GM12878 (cell line): Measurements from ENCODE around the gene LLPH. TPM values are rescaled to one million over a fixed set of nuclear protein-coding genes. Genes with fewer than 3 reads are reported as not detected.

ENCODE experiments used
- ATAC-seq: fragments of 200-7000 bp; cut with Tn5 transposase; 3 replicates; pipeline ENCODE4 v1.9.1; 2020; ENCODE audit warnings: mild to moderate bottlenecking, moderate library complexity
- BruUV-seq: library from RNA; stranded (reverse); fragments of 400-500 nt; replicated peaks from 2 replicates; lab custom pipeline; 2021; lab: Mats Ljungman, UMichigan
- CTCF ChIA-PET: fragments of 300-600 bp; sonication (Branson Sonifier 250); formaldehyde crosslinking; extraction: SDS; loops from one replicate; lab custom pipeline; 2021; ENCODE audit warnings: inconsistent platforms; lab: Yijun Ruan, JAX
- POLR2A ChIA-PET: fragments of 350-600 bp; formaldehyde crosslinking; extraction: SDS; loops from one replicate; lab custom pipeline; 2021; ENCODE audit warnings: inconsistent platforms; lab: Charles Lee
- RAD21 ChIA-PET: fragments of 300-600 bp; sonication (Branson Sonifier 250); formaldehyde crosslinking; loops from one replicate; lab custom pipeline; 2023; ENCODE audit warnings: antibody characterized with exemption; ENCODE audit not compliant: unreplicated experiment; lab: Charles Lee
- SMC1A ChIA-PET: fragments of 300-600 bp; sonication (Branson Sonifier 250); formaldehyde crosslinking; loops from one replicate; lab custom pipeline; 2023; ENCODE audit not compliant: unreplicated experiment, uncharacterized antibody; lab: Charles Lee
- DNase-seq: peaks from one replicate; pipeline ENCODE4 v3.0.0-alpha.2; 2011; ENCODE audit warnings: low read depth, low spot score
- FAIRE-seq: peaks from 3 replicates; lab custom pipeline; 2011; peaks lifted over from hg19 to GRCh38; lab: Jason Lieb, UNC
- H2AFZ ChIP-seq: 2 replicates; pipeline ENCODE4 v1.6.0; 2011; ENCODE audit warnings: low read depth, low read length, control low read depth; ENCODE audit not compliant: control insufficient read depth
- H3K27ac ChIP-seq: 2 replicates; pipeline ENCODE4 v1.5.1; 2011; ENCODE audit warnings: control low read depth; ENCODE audit not compliant: control insufficient read depth, insufficient read depth
- H3K27me3 ChIP-seq, 2 experiments: replicated peaks in 1 of 2; 2 replicates each; pipeline versions ENCODE4 v1.6.0 to v1.6.1; 2011; ENCODE audit warnings: low read length in 1 of 2; ENCODE audit not compliant: control insufficient read depth in 2 of 2, insufficient read depth in 2 of 2
- H3K36me3 ChIP-seq, 2 experiments: 2 replicates each; pipeline ENCODE4 v1.5.1; 2011; ENCODE audit warnings: low read length in 1 of 2; ENCODE audit not compliant: control insufficient read depth in 2 of 2, insufficient read depth in 2 of 2
- H3K4me1 ChIP-seq: 2 replicates; pipeline ENCODE4 v1.6.1; 2011; ENCODE audit warnings: mild to moderate bottlenecking, low read length, moderate library complexity, mixed read lengths; ENCODE audit not compliant: control insufficient read depth, insufficient read depth
- H3K4me2 ChIP-seq: 2 replicates; pipeline ENCODE4 v1.6.0; 2011; ENCODE audit warnings: control low read depth; ENCODE audit not compliant: control insufficient read depth, insufficient read depth
- H3K4me3 ChIP-seq: fragments of 200-600 bp; sonication (generic); 2 replicates; pipeline ENCODE4 v1.5.1; 2016
- H3K79me2 ChIP-seq: 2 replicates; pipeline ENCODE4 v1.6.0; 2011; ENCODE audit warnings: low read length; ENCODE audit not compliant: control insufficient read depth, insufficient read depth
- H3K9ac ChIP-seq: 2 replicates; pipeline ENCODE4 v1.8.0; 2011; ENCODE audit warnings: low read length, control low read depth, mixed read lengths; ENCODE audit not compliant: control insufficient read depth, insufficient read depth
- H3K9me3 ChIP-seq: replicated peaks from 3 replicates; pipeline ENCODE4 v1.5.1; 2011; ENCODE audit warnings: mild to moderate bottlenecking, low read length; ENCODE audit not compliant: control insufficient read depth, insufficient read depth
- H4K20me1 ChIP-seq: 2 replicates; pipeline ENCODE4 v1.6.0; 2011; ENCODE audit not compliant: control insufficient read depth, insufficient read depth
- ATF3 ChIP-seq: IDR thresholded peaks from 2 replicates; pipeline ENCODE4 v1.6.1; 2011; ENCODE audit warnings: low read depth, mild to moderate bottlenecking, low read length, moderate library complexity, borderline replicate concordance; ENCODE audit errors: extremely low read depth
- CBX3 ChIP-seq: fragments of 200-600 bp; sonication (generic); IDR thresholded peaks from 2 replicates; pipeline ENCODE4 v1.6.1; 2016; ENCODE audit warnings: low read depth, borderline replicate concordance
- HDGF ChIP-seq: fragments of 450-650 bp; IDR thresholded peaks from 2 replicates; pipeline ENCODE4 v1.6.1; 2016; ENCODE audit warnings: antibody characterized with exemption
- STAT1 ChIP-seq: fragments of 450-650 bp; conservative IDR thresholded peaks from 2 replicates; pipeline ENCODE4 v1.6.1; 2014; ENCODE audit warnings: antibody characterized with exemption, mild to moderate bottlenecking
- ZBTB40 ChIP-seq: fragments of 450-650 bp; IDR thresholded peaks from 2 replicates; pipeline ENCODE4 v1.6.1; 2016; ENCODE audit warnings: mild to moderate bottlenecking, moderate library complexity, borderline replicate concordance
- ZNF592 ChIP-seq: fragments of 450-650 bp; IDR thresholded peaks from 2 replicates; pipeline ENCODE4 v1.6.1; 2017; ENCODE audit warnings: mild to moderate bottlenecking, moderate library complexity
- in situ Hi-C: fragments of 300-500 bp; cut with MboI; formaldehyde crosslinking; loops from 9 replicates; pipeline ENCODE4 v1.14.3; 2018; ENCODE audit warnings: mixed read lengths
- intact Hi-C: fragments of 100-400 bp; cut with micrococcal nuclease; formaldehyde crosslinking; loops from one replicate; pipeline ENCODE4 v1.14.2; 2022; ENCODE audit not compliant: unreplicated experiment
- polyA plus RNA-seq, 11 experiments: library from polyadenylated mRNA; depleted of rRNA in 4 of 11; unstranded in 6 of 11; stranded (reverse) in 5 of 11; fragments of >200 nt; fragmentation: Nextera tagmentation in 4 of 11; fragmentation: Illumina TruSeq in 1 of 11; extraction: Ambion mirVana in 4 of 11; extraction: Trizol in 1 of 11; gene quantifications; 1 replicate in 1 of 11; 2 replicates in 10 of 11; pipeline versions ENCODE4 v1.2.1 to v1.2.3, GENCODE V29; 2011 to 2016; ENCODE audit warnings: inconsistent platforms in 2 of 11, missing spikeins in 2 of 11, low read depth in 1 of 11
- total RNA-seq, 4 experiments: library from RNA; depleted of rRNA in 3 of 4; stranded (reverse); fragments of >200 nt in 3 of 4; fragmentation: Illumina TruSeq in 1 of 4; extraction: Trizol in 1 of 4; gene quantifications; 2 replicates each; pipeline versions ENCODE4 v1.2.1 to v1.2.3, GENCODE V29; 2013 to 2021
- TF ChIP-seq, protein P1 (sequence below): fragments of 450-650 bp; IDR thresholded peaks from 2 replicates; pipeline ENCODE4 v1.6.1; 2017; ENCODE audit warnings: mild to moderate bottlenecking, moderate library complexity

Gene LLPH
- total and polyA plus RNA-seq, 10 of the 15 experiments (the other 5 are each of a cell fraction or from before 2014, with no cell fraction given) = 15.2 to 107 (median 70.4) TPM

- RAD21 ChIA-PET = interaction anchor here (0.6 kb wide), 1 partner anchor 21 kb away, joined by 5 read pairs; no protein-coding TSS in a partner anchor
- BruUV-seq = no TSS peak
- ATAC-seq (no peak), FAIRE-seq (no peak), DNase-seq (no peak)
- no peaks in the 10 kb centered on the region for H4K20me1 ChIP-seq
- H3K36me3 ChIP-seq = no peaks in the 10 kb centered on the region; a peak in 4 of 4 replicates
- no peaks in the 10 kb centered on the region for H3K4me1 ChIP-seq
- POLR2A ChIA-PET = interaction anchor here (0.9 kb wide), 1 partner anchor 9 kb away, joined by 4 read pairs; no protein-coding TSS in a partner anchor
- TF ChIP-seq, protein P1, sequence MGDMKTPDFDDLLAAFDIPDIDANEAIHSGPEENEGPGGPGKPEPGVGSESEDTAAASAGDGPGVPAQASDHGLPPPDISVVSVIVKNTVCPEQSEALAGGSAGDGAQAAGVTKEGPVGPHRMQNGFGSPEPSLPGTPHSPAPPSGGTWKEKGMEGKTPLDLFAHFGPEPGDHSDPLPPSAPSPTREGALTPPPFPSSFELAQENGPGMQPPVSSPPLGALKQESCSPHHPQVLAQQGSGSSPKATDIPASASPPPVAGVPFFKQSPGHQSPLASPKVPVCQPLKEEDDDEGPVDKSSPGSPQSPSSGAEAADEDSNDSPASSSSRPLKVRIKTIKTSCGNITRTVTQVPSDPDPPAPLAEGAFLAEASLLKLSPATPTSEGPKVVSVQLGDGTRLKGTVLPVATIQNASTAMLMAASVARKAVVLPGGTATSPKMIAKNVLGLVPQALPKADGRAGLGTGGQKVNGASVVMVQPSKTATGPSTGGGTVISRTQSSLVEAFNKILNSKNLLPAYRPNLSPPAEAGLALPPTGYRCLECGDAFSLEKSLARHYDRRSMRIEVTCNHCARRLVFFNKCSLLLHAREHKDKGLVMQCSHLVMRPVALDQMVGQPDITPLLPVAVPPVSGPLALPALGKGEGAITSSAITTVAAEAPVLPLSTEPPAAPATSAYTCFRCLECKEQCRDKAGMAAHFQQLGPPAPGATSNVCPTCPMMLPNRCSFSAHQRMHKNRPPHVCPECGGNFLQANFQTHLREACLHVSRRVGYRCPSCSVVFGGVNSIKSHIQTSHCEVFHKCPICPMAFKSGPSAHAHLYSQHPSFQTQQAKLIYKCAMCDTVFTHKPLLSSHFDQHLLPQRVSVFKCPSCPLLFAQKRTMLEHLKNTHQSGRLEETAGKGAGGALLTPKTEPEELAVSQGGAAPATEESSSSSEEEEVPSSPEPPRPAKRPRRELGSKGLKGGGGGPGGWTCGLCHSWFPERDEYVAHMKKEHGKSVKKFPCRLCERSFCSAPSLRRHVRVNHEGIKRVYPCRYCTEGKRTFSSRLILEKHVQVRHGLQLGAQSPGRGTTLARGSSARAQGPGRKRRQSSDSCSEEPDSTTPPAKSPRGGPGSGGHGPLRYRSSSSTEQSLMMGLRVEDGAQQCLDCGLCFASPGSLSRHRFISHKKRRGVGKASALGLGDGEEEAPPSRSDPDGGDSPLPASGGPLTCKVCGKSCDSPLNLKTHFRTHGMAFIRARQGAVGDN = no peak
- no peak for TF ChIP-seq CBX3
- no peak for TF ChIP-seq ZNF592
- TF ChIP-seq ZBTB40 = no peak
- TF ChIP-seq HDGF = no peak
- TF ChIP-seq STAT1 = no peak
- TF ChIP-seq ATF3 = no peak
- intact Hi-C loops (no loop called here), in situ Hi-C loops (no loop called here)
- no peak overlapping the region for H3K9ac ChIP-seq
- H3K27ac ChIP-seq = no peak overlapping the region
- H2AFZ ChIP-seq = no peak overlapping the region
- CTCF ChIA-PET = interaction anchor here (0.6 to 2.6 kb wide), 4 partner anchors 10 to 51 kb away, joined by 3 to 9 read pairs (median 4); no protein-coding TSS in a partner anchor
- no peak overlapping the region for H3K4me2 ChIP-seq
- peaks cover 12% of the 10 kb centered on the region for H3K79me2 ChIP-seq
- SMC1A ChIA-PET = interaction anchor here (0.9 to 1.5 kb wide), 5 partner anchors 10 to 194 kb away, joined by 3 to 5 read pairs (median 4); no protein-coding TSS in a partner anchor
- no peaks in the 10 kb centered on the region for H3K27me3 ChIP-seq
- H3K4me3 ChIP-seq = no peak overlapping the region
- no peaks in the 10 kb centered on the region; the same call in 1 of the 3 replicates for H3K9me3 ChIP-seq
Observed at GRCh38 chr12:66159123-66159522, 28.6 kb upstream of the LLPH start.
